GM10847 (cell line): ENCODE measurements around the gene TXNDC11.

Source experiments
- POLR2A ChIP-seq: IDR thresholded peaks from 2 replicates; pipeline ENCODE4 v1.6.1; 2011; ENCODE audit not compliant: insufficient read length; ENCODE audit errors: extremely low read depth

Gene TXNDC11

DNA sequence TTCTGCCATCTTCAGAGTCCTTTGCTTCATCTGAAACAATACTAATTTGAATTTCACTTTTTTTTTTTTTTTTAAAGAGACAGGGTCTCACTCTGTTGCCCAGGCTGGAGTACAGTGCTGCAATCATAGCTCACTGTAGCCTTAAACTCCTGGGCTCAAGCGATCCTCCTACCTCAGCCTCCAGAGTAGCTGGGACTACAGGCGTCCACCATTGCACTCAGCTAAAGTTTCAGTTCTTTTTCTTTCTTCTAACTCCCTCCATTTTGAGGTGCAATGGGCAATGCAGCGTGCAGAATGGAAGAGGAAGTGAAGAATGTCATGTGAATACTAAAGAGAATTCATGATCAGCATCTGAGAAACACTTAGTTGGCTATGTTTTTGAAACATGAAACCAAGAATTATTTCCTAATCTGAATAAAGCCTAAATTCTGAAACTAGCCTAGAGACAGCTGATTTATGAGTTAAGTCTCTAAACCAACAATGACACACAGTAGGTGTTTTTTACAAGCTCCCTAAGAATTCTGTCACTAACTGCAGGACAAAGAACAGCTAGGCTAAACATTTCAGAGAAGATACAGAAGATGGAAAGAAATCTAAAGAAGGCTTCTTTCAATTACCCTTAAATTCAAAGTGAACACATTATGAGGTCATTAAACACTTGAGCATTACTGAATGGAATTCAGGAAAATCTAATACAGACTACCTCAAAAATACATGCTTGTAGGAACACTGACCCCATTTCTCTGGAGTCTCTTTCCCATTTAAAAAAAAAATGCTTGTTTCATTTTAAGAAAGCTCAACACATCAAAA, 53.4 kb downstream of the TXNDC11 start:
- TF ChIP-seq POLR2A: no peak

DNA sequence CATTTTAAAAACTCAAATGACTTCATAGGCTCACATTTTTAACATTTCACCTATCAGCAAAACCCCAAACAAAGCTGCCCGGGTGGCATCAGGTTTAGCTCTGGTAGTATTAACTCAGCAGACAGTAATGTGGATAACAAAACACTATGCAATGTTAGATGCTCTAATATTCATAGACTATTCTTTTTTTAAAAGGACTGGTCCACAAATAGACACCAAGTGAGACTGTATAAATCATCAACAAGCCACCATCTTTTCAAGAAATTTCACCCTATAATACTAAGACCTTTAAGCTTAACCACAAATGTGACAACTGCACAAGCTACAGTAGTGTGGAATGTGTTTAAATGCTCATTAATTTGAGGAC, 54.2 kb downstream of the TXNDC11 start:
- no peak for TF ChIP-seq POLR2A

DNA sequence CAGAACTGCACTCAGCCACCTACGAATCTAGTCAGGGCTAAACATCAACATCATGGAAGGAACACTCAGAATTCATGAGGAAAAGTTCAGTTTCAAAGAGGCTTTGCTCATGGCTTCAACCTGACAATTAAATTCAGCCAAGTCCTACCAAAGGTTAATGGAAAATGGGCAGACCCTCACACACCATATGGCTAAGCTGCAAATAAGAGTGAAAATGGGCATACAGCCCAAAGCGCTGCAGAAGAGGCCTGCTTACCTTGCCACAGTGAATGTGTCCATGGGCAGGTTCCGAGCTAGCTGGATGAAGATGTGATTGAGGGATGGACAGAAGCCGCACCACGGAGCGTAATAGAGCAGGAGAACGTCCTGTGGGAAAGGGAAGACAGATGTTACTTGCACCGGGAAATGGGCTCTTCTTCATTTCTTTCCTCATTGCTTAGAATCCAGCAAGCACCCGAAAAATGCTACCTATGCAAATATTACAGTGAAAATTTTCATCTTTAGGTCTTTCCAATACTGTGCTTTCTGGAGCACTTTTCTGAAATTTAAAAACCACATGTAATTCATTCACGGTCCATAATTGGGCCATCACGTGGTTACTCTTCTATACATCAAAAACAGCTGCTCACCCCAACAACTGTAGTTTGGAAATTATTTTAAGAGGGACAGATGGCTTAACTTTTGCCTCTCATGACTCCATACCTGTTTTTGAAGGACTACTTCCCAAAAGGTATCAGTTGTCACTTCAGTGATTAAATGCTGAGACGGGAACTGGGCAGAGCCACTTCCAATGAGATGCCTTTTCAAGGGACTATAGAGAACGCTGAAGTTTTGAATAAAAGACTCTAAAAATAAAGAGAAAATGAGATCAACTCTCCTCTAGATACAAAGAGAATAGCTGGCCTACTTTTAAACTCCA, 54.8 kb downstream of the TXNDC11 start:
- TF ChIP-seq POLR2A: no peak

DNA sequence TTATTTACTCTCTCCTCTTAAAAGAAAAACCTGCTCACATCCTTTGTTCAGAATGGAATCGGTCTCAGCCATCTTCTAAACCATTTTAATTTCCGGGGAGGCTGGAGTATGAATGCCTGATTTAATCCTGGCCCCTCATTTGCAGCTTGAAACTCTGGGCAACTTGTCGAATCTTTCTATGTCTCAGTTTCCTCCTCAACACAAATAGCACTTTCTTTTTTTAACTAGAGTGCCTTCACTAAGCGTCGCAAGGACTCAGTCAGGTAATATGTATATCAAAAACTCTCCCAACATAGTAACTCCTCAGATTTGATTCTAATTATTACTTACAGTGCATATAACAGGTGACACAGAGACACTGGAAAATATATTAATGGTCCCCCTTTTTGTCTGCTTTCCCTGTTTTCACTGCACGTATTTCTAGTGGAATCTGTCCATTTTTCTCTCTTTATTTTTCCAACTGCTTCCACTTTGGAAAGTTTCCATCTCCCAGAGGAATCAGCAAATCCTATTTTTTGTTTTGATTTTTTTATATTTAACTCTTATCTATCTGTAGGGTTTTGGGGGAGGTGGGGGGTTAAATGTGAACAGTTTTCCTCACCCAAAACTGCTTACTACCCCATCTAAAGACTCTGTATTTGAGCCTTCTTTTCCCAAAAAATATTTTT, 55.8 kb downstream of the TXNDC11 start:
- no peak for TF ChIP-seq POLR2A

DNA sequence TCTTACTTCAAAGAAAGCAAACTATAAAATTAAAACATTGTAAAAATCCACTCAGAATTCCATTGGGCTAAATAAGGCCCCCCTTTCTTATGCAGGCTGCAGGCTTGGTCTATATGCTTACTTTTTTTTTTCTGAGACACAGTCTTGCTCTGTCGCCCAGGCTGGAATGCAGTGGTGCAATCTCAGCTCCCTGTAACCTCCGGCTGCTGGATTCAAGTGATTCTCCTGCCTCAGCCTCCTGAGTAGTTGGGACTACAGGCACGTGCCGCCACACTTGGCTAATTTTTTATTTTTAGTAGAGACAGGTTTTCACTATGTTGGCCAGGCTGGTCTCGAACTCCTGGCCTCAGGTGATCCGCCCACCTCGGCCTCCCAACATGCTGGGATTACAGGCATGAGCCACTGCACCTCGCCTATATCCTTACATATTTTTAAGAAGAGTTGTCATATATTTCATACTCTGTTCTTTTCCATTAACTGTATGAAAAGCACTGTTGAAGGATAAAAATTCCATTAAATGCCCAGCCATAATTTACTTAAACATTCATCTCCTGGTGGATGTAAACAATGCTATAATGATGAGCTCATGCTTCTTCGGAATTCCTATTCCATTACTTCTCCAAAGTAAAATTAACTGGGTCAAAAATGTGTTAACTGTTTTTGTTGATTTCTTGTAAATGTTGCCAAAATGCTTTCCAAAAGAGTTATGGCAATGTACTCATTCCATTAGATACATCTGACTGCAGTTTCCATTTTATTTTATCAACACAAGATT, 56.6 kb downstream of the TXNDC11 start:
- TF ChIP-seq POLR2A: no peak

DNA sequence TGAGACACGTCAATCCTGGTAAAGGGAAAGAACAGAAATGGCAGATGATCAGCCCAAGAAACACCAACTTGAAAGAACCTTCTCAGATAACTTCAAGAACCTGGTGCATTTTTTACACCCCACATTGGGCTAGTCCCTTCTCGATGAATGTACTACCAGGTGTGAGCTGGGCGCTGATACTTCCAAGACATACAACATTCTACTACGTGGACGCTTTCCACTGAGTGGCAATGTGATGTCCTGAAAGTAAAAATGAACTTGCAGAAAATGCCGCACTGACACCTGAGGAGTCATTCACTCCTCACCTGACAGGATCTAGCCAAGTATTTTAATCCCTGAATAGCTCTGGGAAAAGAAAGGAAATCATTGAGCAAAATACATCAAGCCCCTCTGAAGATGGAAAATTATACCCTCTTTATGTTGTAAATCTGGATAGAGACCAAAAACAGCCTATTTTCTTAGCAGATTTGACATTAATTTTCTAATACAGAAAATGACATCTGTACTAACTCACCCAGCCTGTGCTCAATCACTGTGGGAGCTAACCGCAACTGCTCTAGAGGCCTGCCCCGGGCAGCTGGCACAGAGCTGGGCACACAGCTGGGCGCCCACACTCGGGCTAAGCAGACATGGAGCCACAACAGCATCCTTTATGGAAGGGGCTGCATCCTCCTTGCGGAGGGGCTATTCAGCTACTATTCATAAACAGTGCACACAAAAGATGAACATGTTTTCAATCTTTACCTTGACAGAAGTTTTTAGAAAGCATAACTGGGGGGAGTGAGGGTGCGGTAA, 58.2 kb downstream of the TXNDC11 start:
- no peak for TF ChIP-seq POLR2A

DNA sequence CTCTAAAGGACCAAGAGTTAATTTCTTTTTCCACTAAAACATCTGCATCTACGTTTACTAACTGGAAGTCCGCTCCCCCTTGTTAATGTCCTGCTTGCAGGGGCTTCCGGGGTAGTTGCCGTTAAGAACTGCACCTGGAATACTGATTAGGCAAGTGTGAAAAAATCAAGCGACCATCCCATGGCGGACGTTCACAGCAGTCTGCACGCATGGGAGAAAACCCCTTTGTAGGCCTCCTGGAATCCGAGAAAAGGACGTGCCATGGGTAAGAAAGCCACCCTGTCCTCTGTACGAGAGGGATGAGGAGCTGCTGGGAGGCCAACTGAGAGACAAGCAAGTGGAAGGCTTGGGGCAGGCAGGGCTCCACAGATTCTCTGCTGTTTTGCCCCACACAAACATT, 59.5 kb downstream of the TXNDC11 start:
- TF ChIP-seq POLR2A: no peak

DNA sequence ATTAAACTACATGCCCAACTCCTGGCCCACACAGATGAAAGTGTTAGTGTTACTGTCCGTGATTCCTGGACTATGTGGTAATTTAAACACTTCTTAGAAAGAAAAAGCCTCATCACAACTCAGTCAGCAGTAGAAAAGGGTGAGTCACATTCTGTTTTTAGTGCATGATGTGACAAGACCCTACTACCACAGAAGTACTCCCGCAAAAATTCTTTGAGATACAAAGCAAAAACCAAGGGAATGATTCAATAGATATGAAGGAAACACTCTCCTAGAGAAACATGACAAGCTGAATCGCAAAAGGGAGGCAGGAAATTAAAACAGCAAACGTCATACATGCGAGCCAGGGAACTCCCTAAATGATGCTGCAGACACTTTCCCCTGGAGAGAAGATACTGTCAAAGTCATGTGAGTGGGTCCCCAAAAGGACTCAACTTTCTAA, 60.0 kb downstream of the TXNDC11 start:
- no peak for TF ChIP-seq POLR2A

DNA sequence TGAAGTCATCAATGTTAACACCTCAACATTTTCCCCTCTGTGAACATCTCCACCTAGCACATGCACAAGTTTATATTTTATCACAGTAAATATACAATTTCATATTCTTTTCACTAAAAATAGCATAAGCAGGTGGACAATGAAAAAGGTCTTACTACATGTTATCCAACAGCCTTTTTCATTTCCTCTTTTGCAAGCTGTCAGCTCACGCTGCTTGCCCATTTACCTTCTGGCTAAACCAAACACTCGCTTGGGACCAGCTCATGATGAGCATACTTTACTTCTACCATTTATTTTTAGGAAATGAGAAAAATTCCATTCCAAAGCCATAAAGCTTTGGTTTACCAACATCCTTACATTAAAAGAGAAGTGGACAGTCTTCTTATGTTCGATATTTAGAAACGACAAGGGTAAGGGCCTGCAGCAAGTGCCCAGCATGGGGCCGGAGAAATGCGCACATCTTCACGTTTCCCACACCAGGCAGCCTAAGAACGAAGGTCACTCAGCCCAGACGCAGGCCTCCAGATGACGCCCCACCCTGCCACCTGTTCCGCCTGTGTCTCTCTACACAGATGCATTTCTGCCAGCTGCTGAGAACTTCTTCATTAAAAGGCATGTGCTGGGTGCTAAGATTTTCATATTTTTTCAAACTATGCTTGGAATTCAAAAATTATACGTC, 60.5 kb downstream of the TXNDC11 start:
- no peak for TF ChIP-seq POLR2A

DNA sequence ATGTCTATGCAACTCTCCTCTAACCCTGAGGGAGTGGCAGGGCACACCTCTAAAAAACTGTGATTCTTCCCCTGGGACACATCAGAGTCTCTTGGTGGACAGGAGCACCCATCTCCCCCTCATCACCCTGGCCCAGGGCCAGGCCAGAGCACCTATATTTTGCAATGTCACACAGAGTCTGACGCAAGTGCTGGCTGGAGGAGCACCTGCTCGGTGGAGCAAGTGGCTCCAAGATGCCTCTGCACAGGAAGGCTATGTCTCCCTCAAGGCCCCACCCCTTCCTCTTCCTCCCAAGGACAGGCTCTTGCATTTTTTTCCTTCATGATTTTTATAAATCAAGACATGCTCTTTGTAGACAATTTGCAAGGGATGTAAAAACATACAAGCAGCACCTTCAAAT, 61.1 kb downstream of the TXNDC11 start:
- no peak for TF ChIP-seq POLR2A

DNA sequence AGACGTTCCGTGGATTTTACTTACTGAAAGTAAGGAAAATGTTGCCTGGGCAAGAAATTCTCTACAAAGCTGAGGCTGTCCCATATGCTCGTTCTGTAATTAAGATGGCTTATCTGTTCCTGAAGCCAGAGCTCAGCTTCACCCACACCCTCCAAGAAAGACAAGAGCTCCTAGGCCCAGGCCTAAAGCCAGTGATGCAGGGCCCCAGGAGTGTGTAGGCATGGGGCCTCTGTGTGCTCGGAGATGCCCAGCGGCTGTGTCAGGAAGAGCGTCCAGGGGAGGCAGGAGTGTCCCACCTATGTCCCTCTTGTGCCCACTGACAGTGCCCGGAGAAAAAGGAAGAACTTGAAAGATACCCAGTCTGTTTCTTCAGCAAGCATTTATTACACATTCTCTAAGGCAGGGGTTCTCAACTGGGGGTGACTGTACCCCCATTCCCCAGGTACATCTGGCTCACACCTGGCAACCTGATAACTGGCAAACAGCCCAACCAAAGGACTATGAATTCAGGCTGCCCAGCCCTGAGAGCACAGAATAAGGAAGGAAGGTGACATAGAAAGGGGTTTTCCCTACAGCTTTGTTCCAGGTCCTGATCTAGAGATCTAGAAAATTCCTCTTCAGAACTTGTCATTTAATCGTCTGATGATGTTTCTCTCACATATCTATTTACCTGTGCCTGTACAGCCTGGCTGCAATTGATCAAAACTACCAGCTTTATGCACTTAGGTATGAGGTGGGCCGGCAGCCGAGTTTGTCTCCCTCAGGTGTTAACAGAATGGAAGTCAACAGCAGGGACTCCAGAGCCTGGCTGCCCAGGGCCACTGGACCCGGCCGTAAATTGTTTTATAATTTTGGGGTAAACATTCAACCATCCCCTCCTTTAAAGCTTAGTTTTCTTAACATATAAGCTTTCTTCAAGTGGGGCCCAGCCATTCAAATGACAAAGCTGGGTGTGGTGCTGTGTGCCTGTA, 62.4 kb downstream of the TXNDC11 start:
- TF ChIP-seq POLR2A: no peak

DNA sequence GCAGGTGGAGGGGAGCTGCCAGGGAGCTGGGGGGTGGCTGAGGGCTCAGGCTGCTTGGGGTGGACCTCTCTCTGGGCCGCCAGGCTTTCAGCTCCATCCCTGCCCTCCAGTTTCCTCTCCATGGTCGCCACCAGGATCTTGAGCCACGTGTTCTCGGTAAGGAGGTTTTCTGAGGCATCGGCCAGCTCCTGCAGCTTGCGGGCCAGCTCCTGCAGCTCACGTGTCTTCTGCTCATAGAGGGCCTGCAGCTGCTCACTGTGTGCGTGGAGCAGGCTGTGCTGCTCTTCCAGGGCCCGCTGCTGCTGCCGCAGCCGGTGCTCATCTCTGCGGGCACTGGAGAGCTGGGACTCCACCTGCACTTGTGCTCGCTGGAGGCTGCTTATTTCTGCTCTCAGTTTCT, 63.4 kb downstream of the TXNDC11 start:
- TF ChIP-seq POLR2A: no peak
